ENCODE data around the gene STK25. TPM values are rescaled to one million over a fixed set of nuclear protein-coding genes. Genes with fewer than 3 reads are reported as not detected.
A peak's percentile ranks its signal among the peaks of the same experiment; 100 is the strongest.

STK25 gene
- total RNA-seq, 1 donor from 2014 or later: 211 TPM

DNA sequence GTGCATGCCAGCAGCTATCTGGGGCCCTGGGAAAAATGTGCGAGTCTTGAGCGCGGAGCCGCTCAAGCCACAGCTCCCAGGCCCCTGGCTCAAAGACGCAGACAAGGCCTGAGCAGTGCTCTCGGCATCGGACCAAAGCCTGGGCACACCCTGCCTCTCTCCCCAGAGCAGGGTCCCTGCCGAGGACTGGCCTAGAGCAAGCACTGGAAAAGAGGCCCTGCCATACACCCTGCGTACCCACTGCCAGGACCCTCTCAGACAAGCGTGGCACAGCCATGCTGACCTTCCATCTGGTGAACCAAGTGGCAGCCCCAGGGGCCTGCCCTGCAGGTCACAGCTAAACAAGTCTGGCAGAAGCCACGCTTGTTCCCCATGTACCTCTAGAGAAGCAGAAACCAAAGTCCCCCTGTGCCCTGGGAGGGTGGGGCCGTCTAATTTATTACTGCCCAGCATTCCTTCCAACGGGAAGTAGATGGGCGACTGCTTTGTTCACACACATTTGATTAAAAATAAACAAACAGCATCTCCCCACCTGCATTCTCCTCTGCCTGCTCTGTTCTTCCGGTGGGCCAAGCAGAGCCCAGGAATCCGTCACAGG, 14.0 kb downstream of the STK25 start:
- Mint-ChIP-seq H3K27ac (ENCODE audit: unreplicated experiment) (peak overlapping the region; percentile 18), H3K27me3 (ENCODE audit: low read depth, unreplicated experiment) (no peaks in the 10 kb centered on the region), H3K36me3 (ENCODE audit: low read depth, unreplicated experiment) (peaks cover 20% of the 10 kb centered on the region), H3K4me1 (ENCODE audit: low read depth, unreplicated experiment) (no peaks in the 10 kb centered on the region), H3K9me3 (ENCODE audit: unreplicated experiment) (no peaks in the 10 kb centered on the region), H3K4me3 (ENCODE audit: unreplicated experiment) (no peak overlapping the region)
- Histone ChIP-seq H2AFZ (ENCODE audit: low read depth, low read length) (no peak overlapping the region), H3K9me3 (ENCODE audit: insufficient read depth, low read depth, low read length) (no peaks in the 10 kb centered on the region), H3K27ac (ENCODE audit: low read depth, low read length) (no peak overlapping the region), H3K4me3 (ENCODE audit: insufficient read depth, low read depth, low read length) (no peak overlapping the region), H3K4me2 (ENCODE audit: low read length) (no peak overlapping the region), H3K79me2 (ENCODE audit: insufficient read depth, low read length) (peaks cover 5% of the 10 kb centered on the region), H3K27me3 (ENCODE audit: insufficient read depth, low read length) (no peaks in the 10 kb centered on the region), H3K36me3 (ENCODE audit: insufficient read depth, low read length) (peaks cover 13% of the 10 kb centered on the region), H3K4me1 (ENCODE audit: insufficient read depth, low read length) (no peaks in the 10 kb centered on the region), H4K20me1 (ENCODE audit: insufficient read depth, low read length) (peaks cover 26% of the 10 kb centered on the region), H3K9ac (ENCODE audit: low read length) (no peak overlapping the region)
- TF ChIP-seq, protein P1, sequence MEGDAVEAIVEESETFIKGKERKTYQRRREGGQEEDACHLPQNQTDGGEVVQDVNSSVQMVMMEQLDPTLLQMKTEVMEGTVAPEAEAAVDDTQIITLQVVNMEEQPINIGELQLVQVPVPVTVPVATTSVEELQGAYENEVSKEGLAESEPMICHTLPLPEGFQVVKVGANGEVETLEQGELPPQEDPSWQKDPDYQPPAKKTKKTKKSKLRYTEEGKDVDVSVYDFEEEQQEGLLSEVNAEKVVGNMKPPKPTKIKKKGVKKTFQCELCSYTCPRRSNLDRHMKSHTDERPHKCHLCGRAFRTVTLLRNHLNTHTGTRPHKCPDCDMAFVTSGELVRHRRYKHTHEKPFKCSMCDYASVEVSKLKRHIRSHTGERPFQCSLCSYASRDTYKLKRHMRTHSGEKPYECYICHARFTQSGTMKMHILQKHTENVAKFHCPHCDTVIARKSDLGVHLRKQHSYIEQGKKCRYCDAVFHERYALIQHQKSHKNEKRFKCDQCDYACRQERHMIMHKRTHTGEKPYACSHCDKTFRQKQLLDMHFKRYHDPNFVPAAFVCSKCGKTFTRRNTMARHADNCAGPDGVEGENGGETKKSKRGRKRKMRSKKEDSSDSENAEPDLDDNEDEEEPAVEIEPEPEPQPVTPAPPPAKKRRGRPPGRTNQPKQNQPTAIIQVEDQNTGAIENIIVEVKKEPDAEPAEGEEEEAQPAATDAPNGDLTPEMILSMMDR (IDR thresholded peaks at IDR 0.05; ENCODE audit: insufficient read depth, low read depth, low read length): no peak
- DNase-seq (ENCODE audit: low read depth) (no peak), FAIRE-seq (no peak)

DNA sequence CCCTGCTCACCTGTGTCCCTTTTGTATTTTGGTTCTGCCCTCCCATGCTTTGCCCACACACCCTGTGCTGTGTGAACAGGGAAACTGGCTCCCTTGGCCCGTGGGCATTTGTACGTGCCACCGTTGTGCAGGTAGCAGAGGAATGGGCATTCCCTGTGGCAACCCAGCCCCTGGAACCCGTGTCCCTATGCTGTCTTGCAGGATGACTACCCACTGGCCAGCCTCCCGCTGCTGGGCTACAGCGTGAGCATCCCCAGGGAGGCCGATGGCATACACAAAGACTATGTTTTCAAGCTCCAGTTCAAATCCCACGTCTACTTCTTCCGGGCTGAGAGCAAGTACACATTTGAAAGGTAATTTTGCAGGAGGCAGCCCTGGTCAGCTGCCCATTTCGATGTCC, 15.3 kb downstream of the STK25 start:
- Histone ChIP-seq H3K27ac (ENCODE audit: low read depth, low read length) (no peak overlapping the region), H3K4me3 (ENCODE audit: insufficient read depth, low read depth, low read length) (no peak overlapping the region), H3K36me3 (ENCODE audit: insufficient read depth, low read length) (peaks cover 13% of the 10 kb centered on the region), H3K4me1 (ENCODE audit: insufficient read depth, low read length) (no peaks in the 10 kb centered on the region), H2AFZ (ENCODE audit: low read depth, low read length) (no peak overlapping the region), H3K4me2 (ENCODE audit: low read length) (no peak overlapping the region), H3K9ac (ENCODE audit: low read length) (no peak overlapping the region), H3K9me3 (ENCODE audit: insufficient read depth, low read depth, low read length) (no peaks in the 10 kb centered on the region), H4K20me1 (ENCODE audit: insufficient read depth, low read length) (peaks cover 14% of the 10 kb centered on the region), H3K27me3 (ENCODE audit: insufficient read depth, low read length) (no peaks in the 10 kb centered on the region), H3K79me2 (ENCODE audit: insufficient read depth, low read length) (no peaks in the 10 kb centered on the region)
- Mint-ChIP-seq H3K27me3 (ENCODE audit: low read depth, unreplicated experiment) (no peaks in the 10 kb centered on the region), H3K36me3 (ENCODE audit: low read depth, unreplicated experiment) (peaks cover 25% of the 10 kb centered on the region), H3K4me3 (ENCODE audit: unreplicated experiment) (no peak overlapping the region), H3K27ac (ENCODE audit: unreplicated experiment) (no peak overlapping the region), H3K9me3 (ENCODE audit: unreplicated experiment) (no peaks in the 10 kb centered on the region), H3K4me1 (ENCODE audit: low read depth, unreplicated experiment) (no peaks in the 10 kb centered on the region)
- FAIRE-seq (no peak), DNase-seq (ENCODE audit: low read depth) (no peak)
- no peak for TF ChIP-seq EZH2 (IDR thresholded peaks at IDR 0.05; ENCODE audit: insufficient read depth, low read length)
- TF ChIP-seq, protein P1 (IDR thresholded peaks at IDR 0.05; ENCODE audit: insufficient read depth, low read depth, low read length): no peak

DNA sequence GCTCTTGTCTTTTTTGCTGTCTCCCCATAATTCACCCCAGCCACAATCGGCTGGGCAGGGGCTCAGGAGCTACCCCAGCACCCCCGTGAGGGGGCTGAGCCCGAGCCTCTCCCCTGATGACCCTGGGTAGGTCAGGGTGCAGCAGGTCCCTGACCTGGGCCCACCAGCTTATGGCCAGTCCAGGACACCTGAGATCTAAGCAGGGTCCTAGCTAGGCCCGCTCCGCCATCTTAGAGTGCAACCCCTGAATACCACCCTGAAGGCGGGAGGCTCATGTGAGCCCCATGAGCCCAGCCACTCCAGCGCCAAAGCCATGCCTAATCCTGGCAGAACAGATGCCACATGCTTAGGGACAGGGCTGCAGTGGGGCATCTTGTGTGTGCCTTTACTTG, 16.2 kb downstream of the STK25 start:
- H4K20me1 ChIP-seq (ENCODE audit: insufficient read depth, low read length): peaks cover 10% of the 10 kb centered on the region
- no peak overlapping the region for H3K4me2 ChIP-seq (ENCODE audit: low read length)
- Mint-ChIP-seq H3K4me1 (ENCODE audit: low read depth, unreplicated experiment) (no peaks in the 10 kb centered on the region), H3K27ac (ENCODE audit: unreplicated experiment) (no peak overlapping the region), H3K36me3 (ENCODE audit: low read depth, unreplicated experiment) (peaks cover 22% of the 10 kb centered on the region), H3K9me3 (ENCODE audit: unreplicated experiment) (no peaks in the 10 kb centered on the region), H3K27me3 (ENCODE audit: low read depth, unreplicated experiment) (no peaks in the 10 kb centered on the region), H3K4me3 (ENCODE audit: unreplicated experiment) (no peak overlapping the region)
- peaks cover 11% of the 10 kb centered on the region for H3K36me3 ChIP-seq (ENCODE audit: insufficient read depth, low read length)
- FAIRE-seq: no peak
- no peak overlapping the region for H3K27ac ChIP-seq (ENCODE audit: low read depth, low read length)
- no peak for TF ChIP-seq EZH2 (IDR thresholded peaks at IDR 0.05; ENCODE audit: insufficient read depth, low read length)
- TF ChIP-seq, protein P1 (IDR thresholded peaks at IDR 0.05; ENCODE audit: insufficient read depth, low read depth, low read length): no peak
- H3K4me1 ChIP-seq (ENCODE audit: insufficient read depth, low read length): no peaks in the 10 kb centered on the region
- no peak overlapping the region for H3K9ac ChIP-seq (ENCODE audit: low read length)
- H2AFZ ChIP-seq (ENCODE audit: low read depth, low read length): no peak overlapping the region
- H3K9me3 ChIP-seq (ENCODE audit: insufficient read depth, low read depth, low read length): no peaks in the 10 kb centered on the region
- no peak for DNase-seq (ENCODE audit: low read depth)
- no peak overlapping the region for H3K4me3 ChIP-seq (ENCODE audit: insufficient read depth, low read depth, low read length)
- no peaks in the 10 kb centered on the region for H3K79me2 ChIP-seq (ENCODE audit: insufficient read depth, low read length)
- no peaks in the 10 kb centered on the region for H3K27me3 ChIP-seq (ENCODE audit: insufficient read depth, low read length)
